ENCODE data around the gene TOX2. TPM values are rescaled to one million over a fixed set of nuclear protein-coding genes. Genes with fewer than 3 reads are reported as not detected.
A peak's percentile ranks its signal among the peaks of the same experiment; 100 is the strongest.

Gene TOX2
- total RNA-seq, 2 donors from 2014 or later, result 17.5 to 42.8 TPM

DNA sequence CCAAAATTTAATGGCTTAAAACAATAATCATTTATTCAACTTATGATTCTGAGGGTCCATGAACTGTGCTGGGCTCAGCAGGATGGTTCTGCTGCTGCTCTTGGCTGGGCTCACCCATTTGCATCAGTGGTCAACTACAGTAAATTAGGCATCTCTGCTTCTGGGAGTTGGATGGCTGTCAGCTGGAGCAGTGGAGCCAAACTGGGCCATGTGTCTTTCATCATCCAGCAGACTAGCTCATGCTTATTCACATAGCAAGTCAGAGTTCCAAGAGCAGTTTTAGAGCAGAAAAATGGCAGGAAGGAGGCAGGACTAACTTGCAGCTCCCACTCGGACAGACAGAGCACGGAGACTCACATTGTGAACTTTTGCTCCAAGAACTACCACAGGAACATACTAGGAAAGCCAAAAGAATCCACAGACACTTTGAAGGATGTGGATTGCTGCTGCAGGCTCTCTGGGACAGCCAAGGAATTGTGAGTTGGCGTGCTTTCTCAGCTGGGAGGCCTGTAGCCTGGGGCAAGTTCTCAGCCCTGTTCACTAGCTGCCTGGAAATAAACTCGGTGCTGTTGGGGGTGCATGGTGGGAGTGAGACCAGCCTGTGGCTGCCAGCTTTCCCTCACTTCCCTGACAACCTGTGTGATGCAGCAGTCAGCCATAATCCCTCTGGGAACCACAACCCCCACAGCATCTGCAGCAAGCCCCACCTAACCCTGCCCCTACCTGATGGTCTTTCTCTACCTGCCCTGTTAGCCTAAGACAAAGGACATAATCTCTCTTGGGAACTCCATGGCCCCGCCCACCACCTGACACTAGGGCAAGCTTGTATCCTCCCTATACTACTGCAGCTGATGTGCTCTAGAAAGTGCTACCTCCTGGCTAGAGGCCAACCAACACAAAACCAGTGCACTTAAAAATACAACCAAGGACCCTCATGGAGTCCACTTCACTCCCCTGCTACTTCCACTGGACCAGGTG, 143.3 kb downstream of the TOX2 start:
- Mint-ChIP-seq H3K4me1 (ENCODE audit: low read depth) (peaks cover 12% of the 10 kb centered on the region), H3K4me3 (no peak overlapping the region), H3K27me3 (ENCODE audit: low read depth) (no peaks in the 10 kb centered on the region), H3K36me3 (ENCODE audit: insufficient read depth in 2 of 2) (peaks cover 4 to 9% of the 10 kb centered on the region in 2 donors), H3K27ac (no peak overlapping the region), H3K9me3 (peaks cover 6 to 9% of the 10 kb centered on the region in 2 donors)
- no peak for ATAC-seq (replicated peaks in 1 of 2)
- DNase-seq, result no peak

DNA sequence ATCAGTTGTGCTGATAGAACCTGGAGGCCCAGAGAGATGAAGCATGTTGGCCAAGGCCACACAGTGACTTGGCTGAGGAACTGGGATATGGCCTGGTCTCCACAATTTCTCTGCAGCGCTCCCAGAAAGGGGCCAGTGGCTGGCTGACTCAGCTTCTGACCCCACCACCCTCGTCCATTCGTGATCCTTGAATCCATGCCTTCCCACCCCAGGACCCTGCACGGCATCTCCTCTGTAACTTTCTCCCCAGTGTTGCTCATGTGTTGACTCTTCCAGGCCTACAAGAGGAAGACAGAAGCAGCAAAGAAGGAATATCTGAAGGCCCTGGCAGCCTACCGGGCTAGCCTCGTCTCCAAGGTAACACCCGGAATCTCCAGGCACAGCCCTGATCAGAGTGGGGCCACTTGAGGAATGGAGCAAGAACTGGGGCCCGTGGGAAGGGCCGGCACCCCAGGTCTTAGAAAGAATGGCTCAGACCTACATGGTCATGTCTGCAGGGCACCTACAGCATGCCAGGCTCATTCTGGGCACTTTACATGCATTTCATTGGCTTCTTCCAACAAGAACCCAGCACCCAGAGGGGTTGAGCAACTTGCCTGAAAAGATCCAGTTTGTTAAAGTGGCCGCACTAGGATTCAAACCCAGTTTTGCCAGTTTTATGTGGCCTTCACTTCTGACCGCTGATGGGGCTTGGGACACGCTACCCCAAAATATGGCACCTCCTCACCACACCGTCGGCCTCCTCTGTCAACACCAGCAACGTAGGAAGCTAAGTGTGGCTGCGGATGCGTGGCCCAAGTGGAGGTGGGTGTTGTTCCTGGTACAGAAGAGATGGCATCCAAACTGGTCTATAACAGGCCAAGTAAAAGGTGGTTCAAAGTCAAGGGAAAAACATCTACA, 150.1 kb downstream of the TOX2 start:
- H3K4me3 Mint-ChIP-seq, result no peak overlapping the region
- H3K4me1 Mint-ChIP-seq (ENCODE audit: low read depth), result peaks cover 38% of the 10 kb centered on the region
- no peak overlapping the region for H3K27ac Mint-ChIP-seq
- H3K27me3 Mint-ChIP-seq (ENCODE audit: low read depth), result no peaks in the 10 kb centered on the region
- ATAC-seq (replicated peaks in 1 of 2) (no peak), DNase-seq (no peak)
- H3K36me3 Mint-ChIP-seq (ENCODE audit: insufficient read depth in 2 of 2), result peaks cover 1 to 2% of the 10 kb centered on the region in 2 donors
- peaks cover 2 to 5% of the 10 kb centered on the region in 2 donors for H3K9me3 Mint-ChIP-seq

DNA sequence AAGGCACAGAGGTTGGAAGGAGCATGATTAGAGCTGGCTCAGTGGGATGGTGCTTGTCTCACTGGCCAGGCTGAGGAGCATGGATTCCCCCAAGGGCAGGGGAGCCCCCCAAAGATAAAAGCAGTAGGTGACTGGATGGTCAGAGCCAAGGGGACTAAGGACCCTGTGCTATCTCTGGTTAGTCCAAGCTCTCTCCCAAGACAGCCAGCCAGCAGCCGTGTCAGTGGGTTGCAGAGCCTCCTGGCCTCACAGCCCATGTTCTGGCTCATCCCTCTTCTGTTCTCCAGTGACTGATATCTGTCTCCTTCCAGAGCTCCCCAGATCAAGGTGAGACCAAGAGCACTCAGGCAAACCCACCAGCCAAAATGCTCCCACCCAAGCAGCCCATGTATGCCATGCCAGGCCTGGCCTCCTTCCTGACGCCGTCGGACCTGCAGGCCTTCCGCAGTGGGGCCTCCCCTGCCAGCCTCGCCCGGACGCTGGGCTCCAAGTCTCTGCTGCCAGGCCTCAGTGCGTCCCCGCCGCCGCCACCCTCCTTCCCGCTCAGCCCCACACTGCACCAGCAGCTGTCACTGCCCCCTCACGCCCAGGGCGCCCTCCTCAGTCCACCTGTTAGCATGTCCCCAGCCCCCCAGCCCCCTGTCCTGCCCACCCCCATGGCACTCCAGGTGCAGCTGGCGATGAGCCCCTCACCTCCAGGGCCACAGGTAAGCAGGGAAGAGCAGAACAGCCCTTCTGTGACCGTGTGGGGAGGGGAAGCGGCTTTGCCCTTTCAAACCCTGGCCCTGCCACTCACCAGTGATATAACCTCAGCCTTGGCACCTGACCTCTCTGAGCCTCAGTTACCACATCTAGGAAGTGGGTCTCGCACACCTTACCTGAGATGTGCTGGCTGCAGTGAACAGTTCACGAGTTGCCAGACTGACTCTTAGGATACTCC, 151.0 kb downstream of the TOX2 start:
- no peak overlapping the region for H3K4me3 Mint-ChIP-seq
- peaks cover under 1 to 5% of the 10 kb centered on the region in 2 donors for H3K9me3 Mint-ChIP-seq
- no peaks in the 10 kb centered on the region for H3K27me3 Mint-ChIP-seq (ENCODE audit: low read depth)
- no peak for ATAC-seq (replicated peaks in 1 of 2)
- peaks cover 44% of the 10 kb centered on the region for H3K4me1 Mint-ChIP-seq (ENCODE audit: low read depth)
- DNase-seq, result no peak
- H3K36me3 Mint-ChIP-seq (ENCODE audit: insufficient read depth in 2 of 2), result peaks cover 1 to 2% of the 10 kb centered on the region in 2 donors
- H3K27ac Mint-ChIP-seq, result no peak overlapping the region

DNA sequence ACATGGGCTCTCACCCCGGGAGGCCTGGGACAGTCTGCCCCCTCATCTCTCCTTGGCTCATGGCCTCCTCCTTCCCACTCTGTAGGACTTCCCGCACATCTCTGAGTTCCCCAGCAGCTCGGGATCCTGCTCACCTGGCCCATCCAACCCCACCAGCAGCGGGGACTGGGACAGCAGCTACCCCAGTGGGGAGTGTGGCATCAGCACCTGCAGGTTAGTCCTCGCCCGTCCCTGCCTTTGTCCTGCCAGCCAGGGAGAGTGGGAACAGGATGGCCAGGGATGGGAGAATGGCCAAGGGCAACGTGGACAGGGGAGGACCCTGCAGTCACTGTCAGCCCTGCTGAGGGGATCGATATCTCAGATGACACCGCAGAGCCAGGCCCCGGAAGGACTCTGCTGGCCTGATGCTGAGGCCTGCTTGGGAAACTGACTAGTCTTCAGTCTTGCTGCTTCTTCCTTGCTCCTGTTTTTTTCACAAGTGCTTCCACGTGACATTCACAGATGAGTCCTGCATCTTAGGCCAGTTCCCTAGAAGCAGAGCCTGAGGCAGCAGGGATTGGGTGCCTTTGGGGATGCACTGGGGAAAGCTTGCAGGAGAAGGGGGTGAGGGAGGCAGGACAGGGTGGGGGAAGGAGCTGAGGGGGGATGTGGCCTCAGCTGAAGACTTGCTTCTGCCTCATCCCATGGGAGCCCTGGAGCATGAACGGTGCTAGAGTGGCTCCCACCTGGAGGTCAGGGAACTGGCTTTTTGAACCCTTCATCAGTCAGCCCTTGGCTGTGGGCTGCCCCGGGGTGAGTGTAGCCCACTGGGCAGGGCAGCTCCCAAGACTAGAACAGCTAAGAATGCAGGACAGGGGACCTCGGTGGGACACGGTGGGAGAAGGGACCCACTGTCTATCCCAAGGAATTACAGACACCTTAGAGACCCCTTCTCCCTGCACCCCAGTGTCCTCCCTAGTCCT, 152.3 kb downstream of the TOX2 start:
- no peak for DNase-seq
- no peak for ATAC-seq (replicated peaks in 1 of 2)
- peaks cover 3% of the 10 kb centered on the region for H3K27me3 Mint-ChIP-seq (ENCODE audit: low read depth)

DNA sequence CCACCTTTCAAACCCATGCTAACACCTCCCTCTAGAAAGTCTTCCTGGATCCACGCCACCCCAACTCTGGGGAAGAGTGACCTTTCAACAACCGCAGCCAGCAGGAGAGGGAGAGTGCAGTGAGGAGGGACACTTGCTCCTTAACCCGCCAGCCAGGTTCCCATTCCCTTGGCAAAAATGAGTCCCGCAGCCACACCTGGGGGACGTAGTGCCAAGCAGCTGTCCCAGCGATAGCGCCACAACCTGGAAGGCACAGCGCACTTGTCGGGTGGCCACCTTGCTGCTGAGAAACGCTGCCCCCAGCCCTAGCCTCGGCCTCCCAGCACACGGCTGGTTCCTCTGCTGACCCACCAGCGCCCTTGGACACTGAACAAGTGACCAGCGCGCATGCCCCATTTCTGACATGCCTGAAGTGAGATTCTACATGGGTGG, 153.0 kb downstream of the TOX2 start:
- Mint-ChIP-seq H3K27ac (no peak overlapping the region), H3K36me3 (ENCODE audit: insufficient read depth in 2 of 2) (peaks cover 1% of the 10 kb centered on the region in 2 donors), H3K27me3 (ENCODE audit: low read depth) (peaks cover 6% of the 10 kb centered on the region), H3K9me3 (peaks cover 0 to 1% of the 10 kb centered on the region in 2 donors), H3K4me1 (ENCODE audit: low read depth) (peaks cover 61% of the 10 kb centered on the region), H3K4me3 (peak overlapping the region in 1 of 2 donors; percentile 81)
- DNase-seq (no peak), ATAC-seq (replicated peaks in 1 of 2) (no peak)

More for the DNA sequence above, 152.3 kb downstream of the TOX2 start:
- Mint-ChIP-seq H3K36me3 (ENCODE audit: insufficient read depth in 2 of 2) (peaks cover 1 to 3% of the 10 kb centered on the region in 2 donors), H3K9me3 (peaks cover 0 to 5% of the 10 kb centered on the region in 2 donors), H3K4me3 (no peak overlapping the region), H3K4me1 (ENCODE audit: low read depth) (peaks cover 54% of the 10 kb centered on the region), H3K27ac (no peak overlapping the region)

DNA sequence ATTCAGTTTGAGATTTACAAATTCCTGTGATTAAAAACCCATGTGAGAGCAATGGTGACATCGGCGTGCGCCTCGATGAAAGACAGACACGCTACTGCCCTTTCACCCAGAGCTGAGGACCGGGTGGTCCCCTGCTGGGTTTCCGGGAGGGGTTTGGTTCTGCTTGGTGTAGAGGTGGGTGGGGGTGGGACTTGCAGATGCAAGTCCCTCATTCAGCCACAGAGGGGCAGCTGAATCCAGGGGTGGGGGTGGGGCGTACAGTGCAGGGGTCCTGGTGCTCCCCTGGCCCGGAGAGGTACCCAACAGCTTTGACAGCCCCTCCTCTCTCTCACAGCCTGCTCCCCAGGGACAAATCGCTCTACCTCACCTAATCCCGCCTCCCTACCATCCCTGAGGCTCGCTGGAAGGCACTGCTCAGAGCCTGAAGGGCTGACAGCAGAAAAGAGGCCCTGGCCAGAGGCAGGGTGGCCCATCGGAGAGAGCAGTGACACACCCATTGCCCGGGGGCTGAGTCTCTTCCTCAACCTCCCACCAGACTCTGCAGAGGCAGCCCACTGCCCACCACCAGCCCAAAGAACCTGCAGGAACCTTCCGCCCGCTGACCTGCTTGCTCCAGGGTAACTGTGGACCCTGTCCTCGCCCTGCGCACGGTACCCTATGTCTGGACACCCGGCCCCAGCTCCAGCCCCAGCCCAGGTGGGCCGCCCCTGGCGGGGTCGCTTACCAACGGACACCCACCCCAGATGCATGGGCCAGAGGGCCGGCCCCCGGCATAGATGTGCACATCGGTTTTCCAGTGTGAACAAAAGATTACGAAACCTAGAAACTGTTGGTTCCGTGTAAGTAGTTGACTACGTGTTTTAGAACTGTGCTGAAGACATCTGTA, 153.9 kb downstream of the TOX2 start:
- peak overlapping the region; percentile 81 to 85 for H3K4me3 Mint-ChIP-seq
- H3K27ac Mint-ChIP-seq, result peak overlapping the region; percentile 97
- ATAC-seq (replicated peaks in 1 of 2) (peak; percentile 21 to 33), DNase-seq (peak in 1 of 2 donors; percentile 46)
- H3K36me3 Mint-ChIP-seq (ENCODE audit: insufficient read depth in 2 of 2), result peaks cover 1% of the 10 kb centered on the region in 2 donors
- no peaks in the 10 kb centered on the region for H3K9me3 Mint-ChIP-seq
- peaks cover 6% of the 10 kb centered on the region for H3K27me3 Mint-ChIP-seq (ENCODE audit: low read depth)
- peaks cover 70% of the 10 kb centered on the region for H3K4me1 Mint-ChIP-seq (ENCODE audit: low read depth)

DNA sequence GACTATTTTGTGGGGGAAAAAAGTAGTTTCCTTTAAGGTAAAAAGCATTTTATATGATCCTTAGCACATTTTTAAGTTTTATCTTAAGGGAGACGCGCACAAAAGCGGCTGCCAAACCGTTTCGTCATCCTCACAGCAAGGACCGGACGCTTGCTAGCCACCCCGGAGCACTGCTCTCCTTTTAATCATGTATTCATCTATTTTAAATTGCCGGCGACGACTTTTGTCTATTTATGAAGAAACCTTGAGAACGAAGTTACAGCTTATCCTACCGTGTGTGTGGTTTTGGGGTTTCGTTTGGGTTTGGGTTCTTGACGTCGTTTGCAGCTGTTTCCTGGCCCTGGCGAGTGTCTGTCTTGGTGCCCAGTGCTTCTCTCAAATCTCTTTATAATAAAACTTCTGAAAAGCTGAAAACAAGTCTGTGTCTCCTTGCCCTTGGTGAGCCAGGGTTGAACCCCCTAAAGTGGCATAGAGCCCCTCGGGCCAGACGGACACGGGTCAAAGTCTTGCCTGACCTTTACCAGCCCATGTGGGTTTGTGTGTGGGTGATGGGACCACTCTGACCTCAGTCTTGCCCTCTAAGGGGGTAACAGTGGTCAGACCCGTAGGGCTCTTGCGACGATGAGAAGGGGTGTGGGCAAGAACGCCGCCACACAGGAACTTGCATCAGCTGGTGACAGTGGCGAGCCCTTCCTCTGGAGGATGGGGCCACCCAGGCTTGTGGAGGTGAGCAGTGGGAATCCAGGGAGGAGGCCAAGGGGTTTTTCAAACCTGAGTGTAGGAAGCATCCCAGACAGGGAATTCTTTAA, 154.8 kb downstream of the TOX2 start:
- ATAC-seq (replicated peaks in 1 of 2), result peak; percentile 74 to 81
- H3K27me3 Mint-ChIP-seq (ENCODE audit: low read depth), result peaks cover 6% of the 10 kb centered on the region
- no peaks in the 10 kb centered on the region for H3K9me3 Mint-ChIP-seq
- peak overlapping the region; percentile 97 for H3K27ac Mint-ChIP-seq
- H3K36me3 Mint-ChIP-seq (ENCODE audit: insufficient read depth in 2 of 2), result peaks cover 1% of the 10 kb centered on the region in 2 donors
- H3K4me1 Mint-ChIP-seq (ENCODE audit: low read depth), result peaks cover 78% of the 10 kb centered on the region
- H3K4me3 Mint-ChIP-seq, result peak overlapping the region; percentile 81 to 85
- DNase-seq, result peak; percentile 82 to 84

DNA sequence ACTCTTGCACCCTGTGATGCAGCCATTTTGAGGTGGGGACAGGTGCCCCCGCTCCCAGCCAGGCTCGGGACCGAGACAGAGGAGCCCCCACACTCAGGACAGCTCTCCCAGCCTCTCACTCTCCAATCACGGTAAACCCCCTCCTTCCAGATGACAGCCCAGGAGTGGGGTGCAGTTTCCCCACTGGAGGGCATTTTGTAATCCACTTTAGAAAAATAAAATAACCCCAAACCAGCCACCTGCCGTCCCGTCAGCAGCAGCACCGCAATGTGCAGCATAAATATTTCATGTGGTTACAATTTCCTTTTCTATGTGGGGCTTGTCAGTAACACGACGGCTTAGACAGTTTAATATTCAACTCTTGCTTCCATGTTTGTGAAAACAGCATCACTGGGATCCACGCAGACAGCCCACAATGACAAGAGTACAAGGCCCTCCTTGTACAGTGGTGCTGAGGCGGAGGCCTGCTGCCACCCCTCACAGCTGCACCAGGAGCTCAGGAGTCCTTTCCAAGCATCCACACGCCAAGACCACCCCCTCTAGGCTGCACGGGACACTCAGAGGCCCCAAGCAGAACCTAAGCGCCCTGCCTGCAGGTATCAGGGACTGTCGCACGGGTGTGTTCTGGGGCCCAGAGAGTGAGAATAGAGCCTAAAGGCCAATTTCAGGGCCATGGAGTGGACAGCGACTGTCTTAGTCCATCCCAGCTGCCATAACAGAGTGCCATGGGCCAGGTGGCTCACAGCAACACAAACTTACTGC, 155.7 kb downstream of the TOX2 start:
- peaks cover 1 to 3% of the 10 kb centered on the region in 2 donors for H3K36me3 Mint-ChIP-seq (ENCODE audit: insufficient read depth in 2 of 2)
- peak; percentile 30 to 35 for ATAC-seq (replicated peaks in 1 of 2)
- H3K4me3 Mint-ChIP-seq, result peak overlapping the region; percentile 81 to 85
- H3K27ac Mint-ChIP-seq, result peak overlapping the region; percentile 97
- no peaks in the 10 kb centered on the region for H3K9me3 Mint-ChIP-seq
- H3K27me3 Mint-ChIP-seq (ENCODE audit: low read depth), result peaks cover 10% of the 10 kb centered on the region
- peak; percentile 46 to 50 for DNase-seq
- H3K4me1 Mint-ChIP-seq (ENCODE audit: low read depth), result peaks cover 88% of the 10 kb centered on the region

DNA sequence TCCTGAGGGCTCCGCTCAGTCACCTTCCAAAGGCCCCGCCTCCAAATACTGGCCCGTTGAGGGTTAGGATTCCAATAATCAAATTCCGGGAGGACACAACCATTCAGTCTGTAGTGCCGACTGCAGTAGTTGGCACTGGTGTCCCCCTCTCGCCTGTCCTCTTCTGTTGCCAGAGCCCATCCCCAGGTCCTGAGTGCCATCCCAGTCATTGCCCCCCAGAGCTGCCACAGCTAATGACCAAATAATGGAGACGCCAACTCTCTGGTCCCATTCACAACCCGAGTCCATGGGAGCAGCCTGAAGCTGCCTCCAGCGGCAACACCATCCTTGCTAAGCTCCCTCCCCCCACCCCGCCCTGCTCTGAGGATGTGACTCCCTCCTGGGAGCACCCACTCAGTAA, 156.4 kb downstream of the TOX2 start:
- Mint-ChIP-seq H3K4me3 (peak overlapping the region in 1 of 2 donors; percentile 81), H3K36me3 (ENCODE audit: insufficient read depth in 2 of 2) (peaks cover 1 to 3% of the 10 kb centered on the region in 2 donors), H3K4me1 (ENCODE audit: low read depth) (peaks cover 92% of the 10 kb centered on the region), H3K27ac (no peak overlapping the region), H3K9me3 (no peaks in the 10 kb centered on the region), H3K27me3 (ENCODE audit: low read depth) (peaks cover 13% of the 10 kb centered on the region)
- DNase-seq (no peak), ATAC-seq (replicated peaks in 1 of 2) (no peak)

All from activated T-cell treated with anti-CD3 and anti-CD28 coated beads, Interleukin-2, amount 50 U/mL, for 72 hours (primary cell).